ENCODE data around the gene GTPBP2.

- TF ChIP-seq CTCF (CRISPR knock-in tag; IDR thresholded peaks at IDR 0.05) (no peak), ZNF503 (CRISPR knock-in tag; IDR thresholded peaks at IDR 0.05) (no peak), EP300 (IDR thresholded peaks at IDR 0.05; ENCODE audit: low read depth in 2 of 2, low read length in 2 of 2) (no peak), EP300 (CRISPR knock-in tag; IDR thresholded peaks at IDR 0.05; ENCODE audit: borderline replicate concordance) (no peak), MAFF (IDR thresholded peaks at IDR 0.05; ENCODE audit: low read depth, low read length) (no peak), BATF2 (CRISPR knock-in tag; IDR thresholded peaks at IDR 0.05) (no peak), NFIB (CRISPR knock-in tag; IDR thresholded peaks at IDR 0.05; ENCODE audit: borderline replicate concordance) (no peak), HNF1B (CRISPR knock-in tag; IDR thresholded peaks at IDR 0.05) (no peak), RERE (CRISPR knock-in tag; IDR thresholded peaks at IDR 0.05; ENCODE audit: low read depth) (no peak)
Observed at GRCh38 chr6:43604174-43604573, 24.9 kb downstream of the GTPBP2 start.
